ENCODE results near the gene ZNF23. TPM values are rescaled to one million over a fixed set of nuclear protein-coding genes. Genes with fewer than 3 reads are reported as not detected.

The ZNF23 gene
- total RNA-seq, 1 donor from 2014 or later = 5.6 TPM

- peak; percentile 59 for DNase-seq
These were observed 5.8 kb upstream of the ZNF23 start for GRCh38 chr16:71467810-71468209.

- no peak for DNase-seq
These were observed 2.2 kb upstream of the ZNF23 start for GRCh38 chr16:71464231-71464630.

GRCh38 chr16:71460941-71461340 lies 1.1 kb downstream of the ZNF23 start:
- no peak for DNase-seq

GRCh38 chr16:71460236-71460635 lies 1.8 kb downstream of the ZNF23 start:
- DNase-seq = peak; percentile 42

GRCh38 chr16:71459510-71459909 lies 2.5 kb downstream of the ZNF23 start:
- DNase-seq = no peak

- no peak for DNase-seq
These were observed 5.2 kb downstream of the ZNF23 start for GRCh38 chr16:71456801-71457200.

GRCh38 chr16:71453036-71453435 lies 9.0 kb downstream of the ZNF23 start:
- DNase-seq = no peak

GRCh38 chr16:71449020-71449419 lies 13.0 kb downstream of the ZNF23 start:
- no peak for DNase-seq

- no peak for DNase-seq
These were observed 13.7 kb downstream of the ZNF23 start for GRCh38 chr16:71448274-71448866.

- no peak for DNase-seq
These were observed 18.3 kb downstream of the ZNF23 start for GRCh38 chr16:71443714-71444113.

- no peak for DNase-seq
These were observed 20.0 kb downstream of the ZNF23 start, which contains the start of gene TLE7 for GRCh38 chr16:71442051-71442440. TLE7 (minus strand) TSS chr16:71442054; CDS start chr16:71433324, 8,730 bp downstream.

GRCh38 chr16:71441348-71442050 lies 20.5 kb downstream of the ZNF23 start:
- peak; percentile 26 for DNase-seq

GRCh38 chr16:71440669-71441347 lies 21.2 kb downstream of the ZNF23 start:
- DNase-seq = peak; percentile 4

- no peak for DNase-seq
These were observed 22.5 kb downstream of the ZNF23 start for GRCh38 chr16:71439523-71439922.

GRCh38 chr16:71436473-71436872 lies 25.6 kb downstream of the ZNF23 start:
- DNase-seq = no peak

GRCh38 chr16:71432906-71433305 lies 29.1 kb downstream of the ZNF23 start:
- no peak for DNase-seq

- no peak for DNase-seq
These were observed 30.1 kb downstream of the ZNF23 start for GRCh38 chr16:71431991-71432390.

GRCh38 chr16:71431176-71431575 lies 30.9 kb downstream of the ZNF23 start:
- DNase-seq = no peak

- no peak for DNase-seq
These were observed 31.3 kb downstream of the ZNF23 start for GRCh38 chr16:71430744-71431143.

GRCh38 chr16:71429581-71429980 lies 32.5 kb downstream of the ZNF23 start:
- DNase-seq = no peak

- no peak for DNase-seq
These were observed 33.2 kb downstream of the ZNF23 start for GRCh38 chr16:71428883-71429282.

GRCh38 chr16:71428385-71428784 lies 33.7 kb downstream of the ZNF23 start:
- no peak for DNase-seq

GRCh38 chr16:71426880-71427615 lies 35.0 kb downstream of the ZNF23 start:
- no peak for DNase-seq

Measured in dermis blood vessel endothelial cell (primary cell).